NCI-H82 treated with DMSO at 0.1 percent for 48 hours (cell line): ENCODE data around the gene MOB1B.
"Not testable (repeated sequence)": the region's sequence is repeated elsewhere in the genome, so short reads cannot be mapped to it uniquely, and the experiment has no call there.

Experiments used
- DNase-seq: peaks from one replicate; lab custom pipeline; 2025; ENCODE audit not compliant: unreplicated experiment; lab: John Stamatoyannopoulos, UW

Gene MOB1B

DNA sequence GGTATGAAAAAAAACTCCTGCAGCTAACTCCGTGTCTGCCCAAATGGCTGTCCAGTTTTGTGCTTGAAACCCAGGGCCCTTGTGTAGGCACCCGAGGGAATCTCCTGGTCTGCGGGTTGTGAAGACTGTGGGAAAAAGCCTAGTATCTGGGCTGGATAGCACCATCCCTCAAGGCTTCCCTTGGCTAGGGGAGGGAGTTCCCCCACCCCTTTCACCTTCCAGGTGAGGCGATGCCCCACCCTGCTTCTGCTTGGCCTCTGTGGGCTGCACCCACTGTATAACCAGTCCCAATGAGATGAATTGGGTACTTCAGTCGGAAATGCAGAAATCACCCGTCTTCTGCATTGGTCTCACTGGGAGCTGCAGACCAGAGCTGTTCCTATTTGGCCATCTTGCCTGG lies 102.9 kb downstream of the MOB1B start:
- DNase-seq: not testable (repeated sequence)

- no peak for DNase-seq
Measured at GRCh38 chr4:71006203-71006907, 104.2 kb downstream of the MOB1B start.

DNA sequence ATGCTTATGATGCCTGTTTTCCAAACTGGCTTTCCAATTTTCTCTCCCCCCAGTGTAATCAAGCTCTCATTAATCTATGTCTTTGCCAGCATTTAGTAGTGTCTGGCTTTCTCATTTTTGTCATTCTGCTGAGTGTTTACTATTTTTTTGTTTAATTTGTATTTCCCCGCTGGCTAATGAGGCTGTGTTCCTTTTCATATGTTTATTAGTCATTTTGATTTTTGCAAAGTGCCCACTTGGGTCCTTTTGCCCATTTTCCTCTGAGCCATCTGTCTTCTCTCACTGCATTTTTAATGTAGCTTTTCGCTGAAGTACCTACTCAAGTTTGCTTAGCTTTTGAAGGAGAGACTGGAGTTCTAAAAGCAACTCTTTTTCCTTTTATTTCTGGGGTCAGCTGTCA lies 106.0 kb downstream of the MOB1B start:
- no peak for DNase-seq

DNA sequence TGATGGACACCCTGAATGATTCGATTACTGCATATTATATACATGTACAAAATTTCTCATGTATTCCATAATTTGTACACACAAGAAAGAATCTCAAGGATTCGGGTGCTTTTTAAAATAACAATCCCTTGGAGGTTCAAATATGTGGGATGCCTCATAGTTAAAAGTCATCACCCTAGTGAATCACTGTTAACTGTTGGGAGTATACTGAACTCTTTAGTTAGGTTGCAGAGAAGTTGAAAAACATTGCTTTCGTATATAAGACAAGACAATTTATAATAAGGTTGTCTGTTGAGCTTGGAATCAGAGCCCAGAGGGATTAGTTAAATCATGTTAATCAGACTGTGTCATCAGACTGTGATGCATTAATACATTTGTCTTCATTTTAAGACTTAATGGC lies 106.9 kb downstream of the MOB1B start:
- no peak for DNase-seq

DNA sequence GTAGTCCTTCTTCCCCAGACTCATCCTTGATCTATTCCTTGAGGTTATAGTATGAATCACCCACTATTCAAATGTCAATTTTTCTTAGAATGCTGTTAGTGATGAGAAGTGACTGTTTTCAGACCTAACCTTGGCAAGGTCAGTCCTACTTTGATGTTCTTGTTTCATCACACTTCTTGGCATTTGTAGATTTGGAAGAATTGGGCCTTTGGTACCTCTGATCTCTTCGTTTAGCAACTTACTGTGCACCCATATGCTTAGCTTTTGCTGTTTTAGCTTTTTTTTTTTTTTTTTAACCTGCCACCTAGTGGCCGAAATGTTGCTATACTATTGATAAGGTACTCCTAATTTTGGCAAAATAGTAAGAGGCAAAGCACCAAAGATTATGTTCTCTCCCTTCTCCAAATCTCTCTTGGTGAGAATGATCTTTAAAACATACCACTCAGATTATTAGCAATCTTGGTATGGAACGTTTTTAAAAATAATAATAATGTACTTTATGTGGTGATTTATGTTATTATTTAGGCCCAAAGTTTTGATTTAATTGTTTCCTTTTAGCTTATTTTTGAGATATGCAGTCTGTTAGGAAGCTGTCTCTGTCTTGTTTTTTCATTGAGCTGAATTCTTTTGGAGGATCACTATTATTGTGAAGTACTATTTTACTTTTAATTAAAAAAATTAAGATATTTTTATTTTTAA lies 107.9 kb downstream of the MOB1B start:
- DNase-seq: peak; percentile 11

GRCh38 chr4:71011451-71011850 lies 109.3 kb downstream of the MOB1B start:
- DNase-seq: no peak

DNA sequence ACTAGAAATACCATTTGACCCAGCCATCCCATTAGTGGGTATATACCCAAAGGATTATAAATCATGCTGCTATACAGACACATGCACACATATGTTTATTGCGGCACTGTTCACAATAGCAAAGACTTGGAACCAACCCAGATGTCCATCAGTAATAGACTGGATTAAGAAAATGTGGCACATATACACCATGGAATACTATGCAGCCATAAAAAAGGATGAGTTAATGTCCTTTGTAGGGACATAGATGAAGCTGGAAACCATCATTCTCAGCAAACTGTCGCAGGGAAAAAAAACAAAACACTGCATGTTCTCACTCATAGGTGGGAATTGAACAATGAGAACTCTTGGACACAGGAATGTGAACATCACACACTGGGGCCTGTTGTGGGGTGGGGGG lies 115.2 kb downstream of the MOB1B start:
- DNase-seq: not testable (repeated sequence)

GRCh38 chr4:71020611-71021010 lies 118.4 kb downstream of the MOB1B start:
- DNase-seq: no peak

DNA sequence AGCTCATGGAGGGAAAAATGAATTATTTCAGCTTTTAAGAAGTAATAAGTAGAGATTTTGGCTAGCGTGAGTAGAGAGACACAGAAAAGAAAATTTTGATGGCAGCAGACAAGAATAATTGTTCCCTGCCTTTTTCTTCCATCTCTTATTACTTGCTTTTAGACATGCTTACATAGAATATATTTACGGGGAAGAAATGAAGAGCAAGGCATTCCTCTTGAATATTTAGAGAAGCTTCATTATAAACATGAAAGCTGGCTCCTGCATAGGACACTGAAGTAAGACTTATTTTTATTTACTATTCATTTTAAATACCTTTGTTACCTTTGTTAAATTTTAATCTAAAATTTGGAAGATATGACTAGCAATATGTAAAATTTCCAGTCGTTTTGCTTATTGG lies 123.5 kb downstream of the MOB1B start:
- DNase-seq: no peak

- no peak for DNase-seq
Measured at GRCh38 chr4:71026086-71026485, 123.9 kb downstream of the MOB1B start.

GRCh38 chr4:71027611-71028010 lies 125.4 kb downstream of the MOB1B start:
- DNase-seq: no peak

- no peak for DNase-seq
Measured at GRCh38 chr4:71029504-71029903, 127.3 kb downstream of the MOB1B start.

DNA sequence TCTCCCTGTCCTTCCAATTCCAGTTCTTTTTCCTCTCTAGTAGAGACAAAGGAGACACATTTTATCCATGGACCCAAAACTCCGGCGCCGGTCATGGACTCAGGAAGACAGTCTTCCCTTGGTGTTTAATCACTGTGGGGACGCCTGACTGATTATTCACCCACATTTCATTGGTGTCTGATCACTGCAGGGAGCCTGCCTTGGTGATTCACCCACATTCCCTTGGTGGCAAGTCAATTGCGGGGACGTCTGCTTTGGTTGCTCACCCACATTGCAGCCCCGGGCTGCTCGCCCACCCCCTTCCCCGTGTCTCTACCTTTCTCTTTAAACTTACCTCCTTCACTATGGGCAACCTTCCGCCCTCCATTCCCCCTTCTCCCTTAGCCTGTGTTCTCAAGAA lies 129.9 kb downstream of the MOB1B start:
- DNase-seq: not testable (repeated sequence)
